Measurements from ENCODE around the gene SIAH3.

Gene SIAH3

DNA sequence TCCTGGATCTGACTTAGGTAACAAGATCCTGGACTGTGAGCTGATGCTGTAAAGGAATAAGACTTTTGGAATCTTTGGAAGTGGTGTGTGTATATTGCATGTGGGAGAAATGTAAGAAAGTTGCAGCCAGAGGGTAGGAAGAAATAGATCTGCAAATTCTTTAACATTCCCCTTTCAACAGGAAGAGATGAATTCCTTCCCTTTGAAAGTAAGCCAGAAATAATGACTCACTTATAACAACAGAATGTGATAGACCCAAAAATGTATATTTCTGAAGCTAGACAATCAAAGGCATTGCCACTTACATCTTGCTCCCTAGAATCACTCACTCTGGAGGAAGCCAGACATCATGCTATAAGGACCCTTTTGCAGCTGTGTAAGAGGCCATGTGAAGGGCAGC, 9.8 kb upstream of the SIAH3 start:
- Histone ChIP-seq H3K4me3 (IDR thresholded peaks at IDR 0.05; ENCODE audit: insufficient read depth, low read depth, low read length) (no peak overlapping the region), H2AFZ (ENCODE audit: low read depth) (no peak overlapping the region), H3K36me3 (ENCODE audit: insufficient read depth) (no peaks in the 10 kb centered on the region), H3K4me1 (ENCODE audit: low read depth, poor library complexity, severe bottlenecking) (no peaks in the 10 kb centered on the region), H3K79me2 (ENCODE audit: insufficient read depth, low read depth) (no peaks in the 10 kb centered on the region), H3K9ac (no peak overlapping the region), H4K20me1 (ENCODE audit: insufficient read depth) (no peaks in the 10 kb centered on the region), H3K27ac (no peak overlapping the region), H3K4me2 (no peak overlapping the region), H3K27me3 (ENCODE audit: insufficient read depth, low read depth) (no peaks in the 10 kb centered on the region)
- no peak for TF ChIP-seq CTCF (conservative IDR thresholded peaks at IDR 0.05; ENCODE audit: low read depth, low read length)

DNA sequence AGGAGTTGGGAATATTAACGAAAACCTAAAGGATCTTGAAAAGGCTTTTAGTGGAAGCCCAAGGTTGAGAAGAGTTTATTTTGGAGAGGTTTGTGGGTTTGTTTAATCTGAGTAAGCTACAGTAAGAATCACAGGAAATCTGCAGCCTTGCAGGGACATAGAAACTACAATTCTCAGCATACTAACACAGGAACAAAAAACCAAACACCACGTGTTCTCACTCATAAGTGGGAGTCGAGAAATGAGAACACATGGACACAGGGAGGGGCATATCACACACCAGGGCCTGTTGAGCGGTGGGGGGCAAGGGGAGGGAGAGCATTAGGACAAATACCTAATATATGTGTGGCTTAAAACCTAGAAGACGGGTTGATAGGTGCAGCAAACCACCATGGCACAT, 8.7 kb upstream of the SIAH3 start:
- H3K4me3 ChIP-seq (IDR thresholded peaks at IDR 0.05; ENCODE audit: insufficient read depth, low read depth, low read length), result no peak overlapping the region
- H3K4me2 ChIP-seq, result no peak overlapping the region
- H4K20me1 ChIP-seq (ENCODE audit: insufficient read depth), result no peaks in the 10 kb centered on the region
- no peak overlapping the region for H3K27ac ChIP-seq
- no peaks in the 10 kb centered on the region for H3K4me1 ChIP-seq (ENCODE audit: low read depth, poor library complexity, severe bottlenecking)
- H3K27me3 ChIP-seq (ENCODE audit: insufficient read depth, low read depth), result no peaks in the 10 kb centered on the region
- TF ChIP-seq CTCF (conservative IDR thresholded peaks at IDR 0.05; ENCODE audit: low read depth, low read length), result no peak
- no peaks in the 10 kb centered on the region for H3K79me2 ChIP-seq (ENCODE audit: insufficient read depth, low read depth)
- no peak overlapping the region for H3K9ac ChIP-seq
- no peaks in the 10 kb centered on the region for H3K36me3 ChIP-seq (ENCODE audit: insufficient read depth)
- no peak overlapping the region for H2AFZ ChIP-seq (ENCODE audit: low read depth)

GRCh38 chr13:45859705-45860104, 8.2 kb upstream of the SIAH3 start:
- Histone ChIP-seq H3K4me1 (ENCODE audit: low read depth, poor library complexity, severe bottlenecking) (no peaks in the 10 kb centered on the region), H2AFZ (ENCODE audit: low read depth) (no peak overlapping the region), H3K27me3 (ENCODE audit: insufficient read depth, low read depth) (no peaks in the 10 kb centered on the region), H3K79me2 (ENCODE audit: insufficient read depth, low read depth) (no peaks in the 10 kb centered on the region), H3K4me3 (IDR thresholded peaks at IDR 0.05; ENCODE audit: insufficient read depth, low read depth, low read length) (no peak overlapping the region), H3K9ac (no peak overlapping the region), H4K20me1 (ENCODE audit: insufficient read depth) (no peaks in the 10 kb centered on the region), H3K4me2 (no peak overlapping the region), H3K27ac (no peak overlapping the region), H3K36me3 (ENCODE audit: insufficient read depth) (no peaks in the 10 kb centered on the region)
- no peak for TF ChIP-seq CTCF (conservative IDR thresholded peaks at IDR 0.05; ENCODE audit: low read depth, low read length)

DNA sequence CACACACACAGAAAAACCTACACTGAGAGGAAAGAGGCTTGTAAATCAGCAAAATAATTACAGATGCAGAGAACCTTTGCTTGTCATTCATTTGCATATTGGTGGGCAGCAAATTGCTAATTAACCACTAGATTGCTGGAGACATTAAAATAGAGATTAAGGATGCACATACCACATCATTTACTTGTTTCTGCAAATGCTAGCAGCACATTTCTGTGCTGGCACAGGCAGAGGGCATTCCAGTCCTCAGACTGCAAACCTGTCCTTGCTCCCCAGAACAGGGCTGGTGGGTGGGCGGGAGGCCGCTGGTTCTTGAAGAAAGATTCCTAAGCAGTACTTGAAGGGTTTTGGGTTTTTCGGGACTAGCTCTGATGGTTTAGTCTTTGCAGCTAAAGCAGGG, 941 bp upstream of the SIAH3 start:
- Histone ChIP-seq H3K4me2 (no peak overlapping the region), H3K9ac (no peak overlapping the region)
- TF ChIP-seq CTCF (conservative IDR thresholded peaks at IDR 0.05; ENCODE audit: low read depth, low read length), result no peak

DNA sequence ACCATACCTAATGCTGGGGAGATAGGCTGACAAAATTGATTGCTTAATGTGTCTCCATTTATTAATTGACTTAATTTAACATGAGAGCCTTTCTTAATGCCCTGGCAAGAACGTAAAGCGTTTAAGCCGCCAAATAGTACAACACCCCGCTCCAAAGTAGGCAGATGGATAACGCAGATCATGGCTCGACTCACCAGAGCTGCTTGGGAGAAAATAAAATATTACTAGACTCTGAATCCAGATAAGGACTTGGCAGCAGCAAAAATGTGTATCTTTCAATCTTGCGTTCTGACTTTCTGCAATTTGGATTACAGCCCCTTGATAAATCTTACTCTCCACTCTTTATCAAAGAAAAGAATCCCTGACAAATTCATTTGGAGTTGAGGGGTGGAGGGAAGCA, 403 bp upstream of the SIAH3 start:
- no peaks in the 10 kb centered on the region for H3K79me2 ChIP-seq (ENCODE audit: insufficient read depth, low read depth)
- peaks cover 28% of the 10 kb centered on the region for H3K4me1 ChIP-seq (ENCODE audit: low read depth, poor library complexity, severe bottlenecking)
- H2AFZ ChIP-seq (ENCODE audit: low read depth), result no peak overlapping the region
- H3K36me3 ChIP-seq (ENCODE audit: insufficient read depth), result no peaks in the 10 kb centered on the region
- no peak overlapping the region for H3K27ac ChIP-seq
- no peak overlapping the region for H3K4me2 ChIP-seq
- H4K20me1 ChIP-seq (ENCODE audit: insufficient read depth), result no peaks in the 10 kb centered on the region
- H3K27me3 ChIP-seq (ENCODE audit: insufficient read depth, low read depth), result no peaks in the 10 kb centered on the region
- TF ChIP-seq CTCF (conservative IDR thresholded peaks at IDR 0.05; ENCODE audit: low read depth, low read length), result no peak
- H3K9ac ChIP-seq, result no peak overlapping the region
- H3K4me3 ChIP-seq (IDR thresholded peaks at IDR 0.05; ENCODE audit: insufficient read depth, low read depth, low read length), result no peak overlapping the region

More for the DNA sequence above, 941 bp upstream of the SIAH3 start:
- no peaks in the 10 kb centered on the region for H3K79me2 ChIP-seq (ENCODE audit: insufficient read depth, low read depth)
- H3K27me3 ChIP-seq (ENCODE audit: insufficient read depth, low read depth), result no peaks in the 10 kb centered on the region
- no peak overlapping the region for H3K27ac ChIP-seq
- no peaks in the 10 kb centered on the region for H3K36me3 ChIP-seq (ENCODE audit: insufficient read depth)
- no peaks in the 10 kb centered on the region for H4K20me1 ChIP-seq (ENCODE audit: insufficient read depth)
- H2AFZ ChIP-seq (ENCODE audit: low read depth), result no peak overlapping the region
- no peak overlapping the region for H3K4me3 ChIP-seq (IDR thresholded peaks at IDR 0.05; ENCODE audit: insufficient read depth, low read depth, low read length)
- H3K4me1 ChIP-seq (ENCODE audit: low read depth, poor library complexity, severe bottlenecking), result peaks cover 23% of the 10 kb centered on the region
